ELR (cell line): ENCODE measurements around the gene RXRA.
A peak's percentile ranks its signal among the peaks of the same experiment; 100 is the strongest.

Experiments
- DNase-seq: peaks from one replicate; pipeline ENCODE4 v3.0.0-alpha.2; 2015; ENCODE audit warnings: low read depth

RXRA gene

GRCh38 chr9:134403292-134403681, 77.0 kb downstream of the RXRA start:
- DNase-seq: no peak

GRCh38 chr9:134403682-134404301, 77.5 kb downstream of the RXRA start:
- DNase-seq: no peak

GRCh38 chr9:134404376-134405358, 78.4 kb downstream of the RXRA start:
- DNase-seq: no peak

- no peak for DNase-seq
These were observed 79.3 kb downstream of the RXRA start for GRCh38 chr9:134405527-134405926.

GRCh38 chr9:134406366-134407120, 80.3 kb downstream of the RXRA start:
- no peak for DNase-seq

- peak; percentile 94 for DNase-seq
These were observed 81.0 kb downstream of the RXRA start for GRCh38 chr9:134407121-134407779.

- no peak for DNase-seq
These were observed 82.1 kb downstream of the RXRA start for GRCh38 chr9:134408389-134408788.

GRCh38 chr9:134408939-134409737, 82.9 kb downstream of the RXRA start:
- DNase-seq: no peak

GRCh38 chr9:134410071-134410834, 84.0 kb downstream of the RXRA start:
- DNase-seq: no peak

GRCh38 chr9:134410835-134411217, 84.6 kb downstream of the RXRA start:
- DNase-seq: no peak

- DNase-seq: no peak
These were observed 85.4 kb downstream of the RXRA start for GRCh38 chr9:134411440-134412297.

GRCh38 chr9:134412298-134412711, 86.0 kb downstream of the RXRA start:
- no peak for DNase-seq

GRCh38 chr9:134413112-134413715, 87.0 kb downstream of the RXRA start:
- no peak for DNase-seq

- DNase-seq: peak; percentile 96
These were observed 87.8 kb downstream of the RXRA start for GRCh38 chr9:134413890-134414623.

- no peak for DNase-seq
These were observed 88.7 kb downstream of the RXRA start for GRCh38 chr9:134414900-134415425.

GRCh38 chr9:134416385-134417015, 90.2 kb downstream of the RXRA start:
- no peak for DNase-seq

GRCh38 chr9:134418354-134418753, 92.1 kb downstream of the RXRA start:
- DNase-seq: no peak
